ENCODE data around the gene KRT35.

The KRT35 gene

GRCh38 chr17:41481036-41481435 lies at the start of gene KRT35:
KRT35 (minus strand) TSS chr17:41481151; CDS start chr17:41481097, 54 bp downstream.
- no peaks in the 10 kb centered on the region for H3K79me2 ChIP-seq (ENCODE audit: control insufficient read depth, low read length)
- no peaks in the 10 kb centered on the region for H3K36me3 ChIP-seq (ENCODE audit: control insufficient read depth, low read length)
- no peak within 1 kb of the TSS for H3K27ac ChIP-seq (ENCODE audit: low read depth, low read length)
- H3K4me1 ChIP-seq (ENCODE audit: control insufficient read depth, low read length), result no peaks in the 10 kb centered on the region
- H3F3A ChIP-seq (ENCODE audit: control insufficient read depth, insufficient read depth), result no peaks in the 10 kb centered on the region
- H3K9me2 ChIP-seq (replicated peaks; ENCODE audit: control insufficient read depth, low read length), result no peaks in the 10 kb centered on the region
- no peaks in the 10 kb centered on the region for H3K9me3 ChIP-seq (ENCODE audit: control insufficient read depth, insufficient read depth, low read length)
- TF ChIP-seq EZH2phosphoT487 (IDR thresholded peaks at IDR 0.05; ENCODE audit: borderline replicate concordance, low read length) (no peak), CTCF (IDR thresholded peaks at IDR 0.05; ENCODE audit: low read depth, low read length, poor library complexity, severe bottlenecking) (no peak)
- no peaks in the 10 kb centered on the region for H4K20me1 ChIP-seq (ENCODE audit: control insufficient read depth, insufficient read depth, low read depth, low read length)
- no peaks in the 10 kb centered on the region for H3K27me3 ChIP-seq (ENCODE audit: control insufficient read depth, low read length)
- no peak within 1 kb of the TSS for H3K4me2 ChIP-seq (ENCODE audit: low read length)
- no peak within 1 kb of the TSS for H3K4me3 ChIP-seq (ENCODE audit: low read length)

GRCh38 chr17:41530062-41531048 lies 49.4 kb upstream of the KRT35 start:
- Histone ChIP-seq H4K20me1 (ENCODE audit: control insufficient read depth, insufficient read depth, low read depth, low read length) (no peaks in the 10 kb centered on the region), H3K9me3 (ENCODE audit: control insufficient read depth, insufficient read depth, low read length) (no peaks in the 10 kb centered on the region), H3K4me1 (ENCODE audit: control insufficient read depth, low read length) (no peaks in the 10 kb centered on the region), H3K9me2 (replicated peaks; ENCODE audit: control insufficient read depth, low read length) (no peaks in the 10 kb centered on the region), H3K27ac (ENCODE audit: low read depth, low read length) (no peak overlapping the region), H3K27me3 (ENCODE audit: control insufficient read depth, low read length) (peaks cover 17% of the 10 kb centered on the region), H3K4me3 (ENCODE audit: low read length) (no peak overlapping the region), H3K36me3 (ENCODE audit: control insufficient read depth, low read length) (no peaks in the 10 kb centered on the region), H3K79me2 (ENCODE audit: control insufficient read depth, low read length) (no peaks in the 10 kb centered on the region), H3F3A (ENCODE audit: control insufficient read depth, insufficient read depth) (no peaks in the 10 kb centered on the region), H3K4me2 (ENCODE audit: low read length) (no peak overlapping the region)
- no peak for TF ChIP-seq EZH2phosphoT487 (IDR thresholded peaks at IDR 0.05; ENCODE audit: borderline replicate concordance, low read length)
- TF ChIP-seq CTCF (IDR thresholded peaks at IDR 0.05; ENCODE audit: low read depth, low read length, poor library complexity, severe bottlenecking), result no peak

GRCh38 chr17:41529491-41529915 lies 48.6 kb upstream of the KRT35 start:
- Histone ChIP-seq H3K27ac (ENCODE audit: low read depth, low read length) (no peak overlapping the region), H3K4me2 (ENCODE audit: low read length) (no peak overlapping the region)

More at GRCh38 chr17:41529491-41529915, 48.6 kb upstream of the KRT35 start:
- TF ChIP-seq CTCF (IDR thresholded peaks at IDR 0.05; ENCODE audit: low read depth, low read length, poor library complexity, severe bottlenecking) (no peak), EZH2phosphoT487 (IDR thresholded peaks at IDR 0.05; ENCODE audit: borderline replicate concordance, low read length) (no peak)
- Histone ChIP-seq H3K79me2 (ENCODE audit: control insufficient read depth, low read length) (no peaks in the 10 kb centered on the region), H3F3A (ENCODE audit: control insufficient read depth, insufficient read depth) (no peaks in the 10 kb centered on the region), H3K4me3 (ENCODE audit: low read length) (no peak overlapping the region), H3K9me3 (ENCODE audit: control insufficient read depth, insufficient read depth, low read length) (no peaks in the 10 kb centered on the region), H3K9me2 (replicated peaks; ENCODE audit: control insufficient read depth, low read length) (no peaks in the 10 kb centered on the region), H3K27me3 (ENCODE audit: control insufficient read depth, low read length) (peaks cover 17% of the 10 kb centered on the region), H3K4me1 (ENCODE audit: control insufficient read depth, low read length) (no peaks in the 10 kb centered on the region), H3K36me3 (ENCODE audit: control insufficient read depth, low read length) (no peaks in the 10 kb centered on the region), H4K20me1 (ENCODE audit: control insufficient read depth, insufficient read depth, low read depth, low read length) (no peaks in the 10 kb centered on the region)

Data from DOHH2 (cell line).